Measurements from ENCODE around the gene LAMC3.

GRCh38 chr9:130987054-130987453 lies 21.9 kb upstream of the LAMC3 start:
- TF ChIP-seq GATA2 (CRISPR knock-in tag; IDR thresholded peaks at IDR 0.05), result no peak
- TF ChIP-seq CTCF (IDR thresholded peaks at IDR 0.05), result no peak

All from SK-N-SH (cell line).